ENCODE measurements around the gene PPHLN1.

PPHLN1 gene

GRCh38 chr12:42477941-42478340, 152.0 kb downstream of the PPHLN1 start:
- no peak for DNase-seq

GRCh38 chr12:42481368-42481767, 155.4 kb downstream of the PPHLN1 start:
- DNase-seq: no peak

GRCh38 chr12:42482041-42482747, 156.2 kb downstream of the PPHLN1 start:
- DNase-seq: no peak

GRCh38 chr12:42482748-42483520, 157.0 kb downstream of the PPHLN1 start:
- DNase-seq: peak in 43 of 56 donors; percentile 4 to 73 (median 25)

- peak in 5 of 56 donors; percentile 10 to 44 (median 34) for DNase-seq
Measured at GRCh38 chr12:42483521-42483790, 157.5 kb downstream of the PPHLN1 start.

- no peak for DNase-seq
Measured at GRCh38 chr12:42484996-42485395, 159.0 kb downstream of the PPHLN1 start.

GRCh38 chr12:42485823-42486222, 159.9 kb downstream of the PPHLN1 start:
- DNase-seq: no peak

- no peak for DNase-seq
Measured at GRCh38 chr12:42486407-42486806, 160.4 kb downstream of the PPHLN1 start.

GRCh38 chr12:42490261-42490842, 164.4 kb downstream of the PPHLN1 start:
- DNase-seq: no peak
